Esophagus muscularis mucosa (tissue), 3 donors: ENCODE results near the gene NTRK1.

Experiments used
- POLR2A ChIP-seq: fragments of 450-650 bp; IDR thresholded peaks from one replicate; pipeline ENCODE4 v1.6.1; 2017; ENCODE audit warnings: antibody characterized with exemption, moderate library complexity, mild to moderate bottlenecking, low read depth
- TF ChIP-seq, protein P1 (sequence below), 3 experiments: fragments of 200-600 bp in 2 of 3; fragments of 450-650 bp in 1 of 3; sonication (generic) in 2 of 3; IDR thresholded peaks; one replicate each; pipeline ENCODE4 v1.5.1; 2017 to 2019; ENCODE audit warnings: antibody characterized with exemption in 3 of 3, mild to moderate bottlenecking in 2 of 3, moderate library complexity in 1 of 3

DNA sequence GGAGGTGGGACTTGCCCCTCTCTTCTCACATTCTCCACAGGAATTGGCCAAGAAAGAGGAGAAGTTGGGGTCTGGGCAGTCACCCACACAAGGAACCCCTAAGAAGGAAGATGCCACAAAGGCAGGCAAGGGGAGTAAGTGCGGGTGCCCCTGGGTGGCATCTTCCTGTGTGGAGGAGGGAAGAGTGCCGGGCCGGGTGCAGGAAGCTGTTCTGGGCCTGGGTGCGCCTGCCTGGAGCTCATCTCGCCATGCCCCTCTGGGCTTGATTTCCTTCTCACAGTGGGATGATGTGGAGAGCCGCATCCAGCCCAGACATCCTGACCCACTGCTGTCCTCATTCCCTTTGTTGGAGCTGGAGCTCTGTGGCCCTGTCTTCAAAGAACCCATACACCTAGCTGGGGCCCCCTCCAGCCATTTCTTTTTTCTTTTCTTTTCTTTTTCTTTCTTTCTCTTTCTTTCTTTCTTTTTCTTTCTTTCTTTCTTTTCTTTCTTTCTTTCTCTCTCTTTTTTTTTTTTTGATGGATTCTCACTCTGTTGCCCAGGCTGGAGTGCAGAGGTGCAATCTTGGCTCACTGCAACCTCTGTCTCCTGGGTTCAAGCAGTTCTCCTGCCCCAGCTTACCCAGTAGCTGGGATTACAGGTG is 69.1 kb downstream of the NTRK1 start:
- TF ChIP-seq, protein P1, sequence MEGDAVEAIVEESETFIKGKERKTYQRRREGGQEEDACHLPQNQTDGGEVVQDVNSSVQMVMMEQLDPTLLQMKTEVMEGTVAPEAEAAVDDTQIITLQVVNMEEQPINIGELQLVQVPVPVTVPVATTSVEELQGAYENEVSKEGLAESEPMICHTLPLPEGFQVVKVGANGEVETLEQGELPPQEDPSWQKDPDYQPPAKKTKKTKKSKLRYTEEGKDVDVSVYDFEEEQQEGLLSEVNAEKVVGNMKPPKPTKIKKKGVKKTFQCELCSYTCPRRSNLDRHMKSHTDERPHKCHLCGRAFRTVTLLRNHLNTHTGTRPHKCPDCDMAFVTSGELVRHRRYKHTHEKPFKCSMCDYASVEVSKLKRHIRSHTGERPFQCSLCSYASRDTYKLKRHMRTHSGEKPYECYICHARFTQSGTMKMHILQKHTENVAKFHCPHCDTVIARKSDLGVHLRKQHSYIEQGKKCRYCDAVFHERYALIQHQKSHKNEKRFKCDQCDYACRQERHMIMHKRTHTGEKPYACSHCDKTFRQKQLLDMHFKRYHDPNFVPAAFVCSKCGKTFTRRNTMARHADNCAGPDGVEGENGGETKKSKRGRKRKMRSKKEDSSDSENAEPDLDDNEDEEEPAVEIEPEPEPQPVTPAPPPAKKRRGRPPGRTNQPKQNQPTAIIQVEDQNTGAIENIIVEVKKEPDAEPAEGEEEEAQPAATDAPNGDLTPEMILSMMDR (IDR thresholded peaks at IDR 0.05) = no peak
- no peak for TF ChIP-seq POLR2A
